ENCODE results near the gene ZDHHC15. TPM values are rescaled to one million over a fixed set of nuclear protein-coding genes. Genes with fewer than 3 reads are reported as not detected.
"Not testable (repeated sequence)": the region's sequence is repeated elsewhere in the genome, so short reads cannot be mapped to it uniquely, and the experiment has no call there.

Gene ZDHHC15
- total RNA-seq, 1 donor from 2014 or later: 0.28 TPM

GRCh38 chrX:75361788-75362187 is 161.0 kb downstream of the ZDHHC15 start:
- no peaks in the 10 kb centered on the region for H3K9me3 Mint-ChIP-seq
- H3K36me3 Mint-ChIP-seq (ENCODE audit: low read depth): no peaks in the 10 kb centered on the region
- H3K27ac Mint-ChIP-seq: no peak overlapping the region
- H3K4me1 Mint-ChIP-seq: no peaks in the 10 kb centered on the region
- H3K4me3 Mint-ChIP-seq: no peak overlapping the region
- DNase-seq: no peak
- intact Hi-C loops (cut with micrococcal nuclease): no loop called here
- no peaks in the 10 kb centered on the region for H3K27me3 Mint-ChIP-seq

DNA sequence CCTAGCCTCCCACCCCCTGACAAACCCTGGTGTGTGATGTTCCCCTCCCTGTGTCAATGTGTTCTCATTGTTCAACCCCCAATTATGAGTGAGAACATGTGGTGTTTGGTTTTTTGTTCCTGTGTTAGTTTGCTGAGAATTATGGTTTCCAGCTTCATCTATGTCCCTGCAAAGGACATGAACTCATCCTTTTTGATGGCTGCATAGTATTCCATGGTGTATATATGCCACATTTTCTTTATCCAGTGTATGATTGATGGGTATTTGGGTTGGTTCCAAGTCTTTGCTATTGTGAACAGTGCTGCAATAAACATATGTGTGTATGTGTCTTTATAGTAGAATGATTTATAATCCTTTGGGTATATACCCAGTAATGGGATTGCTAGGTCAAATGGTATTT is 174.2 kb downstream of the ZDHHC15 start:
- H3K4me1 Mint-ChIP-seq; H3K27ac Mint-ChIP-seq; H3K27me3 Mint-ChIP-seq; H3K9me3 Mint-ChIP-seq; DNase-seq; H3K36me3 Mint-ChIP-seq (ENCODE audit: low read depth); intact Hi-C loops (cut with micrococcal nuclease); H3K4me3 Mint-ChIP-seq: not testable (repeated sequence)

DNA sequence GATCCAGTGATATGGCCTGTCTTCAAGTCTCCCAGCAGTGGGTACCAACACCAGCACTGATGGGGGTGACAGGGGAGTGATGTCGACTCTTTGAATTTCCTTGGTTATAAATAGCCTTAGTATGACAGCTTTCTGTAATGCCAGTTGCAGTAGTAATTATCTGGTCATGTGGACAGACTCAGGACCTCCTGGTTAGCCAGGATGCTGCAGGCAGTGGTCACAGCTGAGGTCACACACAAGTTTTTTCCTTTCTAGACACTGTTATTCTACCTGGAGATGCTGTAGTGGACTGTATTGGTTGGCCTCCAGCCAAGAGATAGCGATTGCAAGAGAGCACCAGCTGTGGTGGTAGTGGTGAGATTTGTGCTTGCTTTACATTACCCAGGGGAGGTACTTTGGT is 185.3 kb downstream of the ZDHHC15 start:
- Mint-ChIP-seq H3K9me3 (peaks cover 3% of the 10 kb centered on the region), H3K4me1 (no peaks in the 10 kb centered on the region), H3K27me3 (no peaks in the 10 kb centered on the region), H3K27ac (no peak overlapping the region), H3K36me3 (ENCODE audit: low read depth) (peaks cover 16% of the 10 kb centered on the region), H3K4me3 (no peak overlapping the region)
- DNase-seq: no peak
- intact Hi-C loops (cut with micrococcal nuclease): no loop called here

DNA sequence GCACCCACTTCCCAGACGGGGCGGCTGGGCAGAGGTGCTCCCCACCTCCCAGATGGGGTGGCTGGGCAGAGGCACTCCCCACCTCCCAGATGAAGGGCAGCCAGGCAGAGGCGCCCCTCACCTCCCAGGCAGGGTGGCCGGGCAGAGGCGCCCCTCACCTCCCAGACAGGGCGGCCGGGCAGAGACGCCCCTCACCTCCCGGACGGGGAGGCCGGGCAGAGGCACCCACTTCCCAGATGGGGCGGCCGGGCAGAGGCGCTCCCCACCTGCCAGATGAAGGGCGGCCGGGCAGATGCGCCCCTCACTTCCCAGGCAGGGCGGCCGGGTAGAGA is 187.7 kb downstream of the ZDHHC15 start:
- peaks cover 7% of the 10 kb centered on the region for H3K9me3 Mint-ChIP-seq
- H3K27ac Mint-ChIP-seq: no peak overlapping the region
- intact Hi-C loops (cut with micrococcal nuclease): no loop called here
- DNase-seq: no peak
- no peaks in the 10 kb centered on the region for H3K27me3 Mint-ChIP-seq
- peaks cover 35% of the 10 kb centered on the region for H3K36me3 Mint-ChIP-seq (ENCODE audit: low read depth)
- H3K4me1 Mint-ChIP-seq: no peaks in the 10 kb centered on the region
- H3K4me3 Mint-ChIP-seq: no peak overlapping the region

GRCh38 chrX:75334407-75335126 is 188.3 kb downstream of the ZDHHC15 start:
- H3K27me3 Mint-ChIP-seq; H3K4me3 Mint-ChIP-seq; intact Hi-C loops (cut with micrococcal nuclease); DNase-seq; H3K4me1 Mint-ChIP-seq; H3K27ac Mint-ChIP-seq; H3K9me3 Mint-ChIP-seq: not testable (repeated sequence)
- H3K36me3 Mint-ChIP-seq (ENCODE audit: low read depth): peaks cover 40% of the 10 kb centered on the region

DNA sequence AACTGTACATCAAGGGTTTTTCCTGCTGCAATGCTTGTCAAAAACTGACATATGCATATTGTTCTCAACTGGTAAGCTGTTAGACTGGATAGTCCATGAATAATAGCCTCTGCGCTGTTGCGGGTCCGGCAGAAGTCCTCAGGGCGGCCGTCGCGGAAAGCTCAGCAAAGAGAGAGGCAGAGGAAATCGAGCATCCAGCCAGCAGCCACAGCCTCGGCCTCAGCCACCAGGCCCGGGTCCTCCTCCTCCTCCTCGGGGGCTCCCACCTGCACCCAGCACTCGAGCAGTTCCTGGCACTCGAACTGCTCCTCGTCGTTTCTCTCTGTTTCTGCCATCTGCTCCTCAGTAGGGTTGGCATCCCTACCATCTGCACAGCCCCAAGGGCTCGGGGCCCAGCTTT is 195.2 kb downstream of the ZDHHC15 start:
- Mint-ChIP-seq H3K9me3 (peaks cover 11% of the 10 kb centered on the region), H3K27me3 (no peaks in the 10 kb centered on the region), H3K27ac (no peak overlapping the region), H3K36me3 (ENCODE audit: low read depth) (peaks cover 65% of the 10 kb centered on the region), H3K4me1 (no peaks in the 10 kb centered on the region), H3K4me3 (no peak overlapping the region)
- no peak for DNase-seq
- intact Hi-C loops (cut with micrococcal nuclease): no loop called here

Other genes starting within 250 kb of the ZDHHC15 start
- gene UPRT, start 249.0 kb downstream of the ZDHHC15 start, total RNA-seq: 33.8 and 38.7 TPM in 2 replicates